GM12801 (cell line): ENCODE data around the gene TMEM223.

Source experiments
- TF ChIP-seq, protein P1 (sequence below): IDR thresholded peaks from one replicate; pipeline ENCODE4 v1.5.1; 2011; ENCODE audit warnings: control low read depth; ENCODE audit not compliant: insufficient read length; ENCODE audit errors: extremely low read depth

TMEM223 gene

GRCh38 chr11:62789576-62789975 is 2.2 kb downstream of the TMEM223 start:
- TF ChIP-seq, protein P1, sequence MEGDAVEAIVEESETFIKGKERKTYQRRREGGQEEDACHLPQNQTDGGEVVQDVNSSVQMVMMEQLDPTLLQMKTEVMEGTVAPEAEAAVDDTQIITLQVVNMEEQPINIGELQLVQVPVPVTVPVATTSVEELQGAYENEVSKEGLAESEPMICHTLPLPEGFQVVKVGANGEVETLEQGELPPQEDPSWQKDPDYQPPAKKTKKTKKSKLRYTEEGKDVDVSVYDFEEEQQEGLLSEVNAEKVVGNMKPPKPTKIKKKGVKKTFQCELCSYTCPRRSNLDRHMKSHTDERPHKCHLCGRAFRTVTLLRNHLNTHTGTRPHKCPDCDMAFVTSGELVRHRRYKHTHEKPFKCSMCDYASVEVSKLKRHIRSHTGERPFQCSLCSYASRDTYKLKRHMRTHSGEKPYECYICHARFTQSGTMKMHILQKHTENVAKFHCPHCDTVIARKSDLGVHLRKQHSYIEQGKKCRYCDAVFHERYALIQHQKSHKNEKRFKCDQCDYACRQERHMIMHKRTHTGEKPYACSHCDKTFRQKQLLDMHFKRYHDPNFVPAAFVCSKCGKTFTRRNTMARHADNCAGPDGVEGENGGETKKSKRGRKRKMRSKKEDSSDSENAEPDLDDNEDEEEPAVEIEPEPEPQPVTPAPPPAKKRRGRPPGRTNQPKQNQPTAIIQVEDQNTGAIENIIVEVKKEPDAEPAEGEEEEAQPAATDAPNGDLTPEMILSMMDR: no peak

DNA sequence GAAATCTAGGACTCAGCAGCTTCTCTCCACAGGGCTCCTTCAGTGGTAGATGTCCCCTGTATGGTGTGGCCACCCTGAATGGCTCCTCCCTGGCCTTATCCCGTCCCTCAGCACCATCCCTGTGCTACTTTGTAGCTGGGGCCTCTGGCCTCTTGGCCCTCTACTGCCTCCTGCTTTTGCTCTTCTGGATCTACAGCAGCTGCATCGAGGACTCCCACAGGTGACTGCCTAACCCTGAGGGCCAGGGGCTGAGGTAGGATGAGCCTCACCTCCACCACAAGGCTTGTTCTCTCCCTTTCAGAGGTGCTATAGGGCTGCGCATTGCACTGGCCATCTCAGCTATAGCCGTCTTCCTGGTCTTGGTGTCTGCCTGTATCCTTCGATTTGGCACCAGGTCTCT is 2.8 kb downstream of the TMEM223 start:
- TF ChIP-seq, protein P1: no peak

DNA sequence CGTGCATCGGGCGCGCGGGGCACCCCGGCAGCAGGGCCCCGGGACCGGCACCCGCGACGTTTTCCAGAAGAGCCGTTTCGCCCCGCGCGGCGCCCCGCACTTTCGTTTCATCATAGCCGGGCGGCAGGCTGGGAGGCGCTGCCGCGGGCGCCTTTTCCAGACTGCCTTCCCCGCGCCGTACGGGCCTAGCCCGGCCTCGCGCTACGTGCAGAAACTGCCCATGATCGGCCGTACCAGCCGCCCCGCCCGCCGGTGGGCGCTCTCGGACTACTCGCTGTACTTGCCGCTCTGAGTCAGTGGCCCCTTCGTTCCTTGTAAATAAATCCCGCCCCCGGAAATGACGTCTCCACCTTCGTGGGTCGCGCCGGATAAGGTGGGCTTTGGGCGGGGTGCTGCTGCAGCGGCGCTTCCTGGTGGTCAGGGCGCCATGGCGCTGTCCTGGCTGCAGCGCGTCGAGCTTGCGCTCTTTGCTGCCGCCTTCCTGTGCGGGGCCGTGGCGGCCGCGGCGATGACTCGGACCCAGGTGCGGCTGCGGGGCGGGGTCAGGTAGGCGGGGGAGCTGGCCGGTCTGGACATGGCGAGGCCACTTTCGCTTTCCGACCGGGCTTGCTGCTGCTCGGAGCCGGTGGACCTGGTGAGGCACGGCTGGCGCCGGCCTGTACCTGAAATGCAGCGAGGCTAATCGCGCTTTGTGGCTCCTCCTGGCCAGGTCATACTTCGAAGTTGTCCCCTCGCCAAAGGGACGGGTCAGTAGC is 4.6 kb downstream of the TMEM223 start, which contains the start of gene TMEM179B:
TSS of gene TMEM179B (plus strand) at position 398 of the 755 bp plus-strand sequence. CDS start at position 428, 30 bp downstream.
- TF ChIP-seq, protein P1: no peak

GRCh38 chr11:62786318-62787004 is 5.3 kb downstream of the TMEM223 start:
- TF ChIP-seq, protein P1: peak; percentile 19

DNA sequence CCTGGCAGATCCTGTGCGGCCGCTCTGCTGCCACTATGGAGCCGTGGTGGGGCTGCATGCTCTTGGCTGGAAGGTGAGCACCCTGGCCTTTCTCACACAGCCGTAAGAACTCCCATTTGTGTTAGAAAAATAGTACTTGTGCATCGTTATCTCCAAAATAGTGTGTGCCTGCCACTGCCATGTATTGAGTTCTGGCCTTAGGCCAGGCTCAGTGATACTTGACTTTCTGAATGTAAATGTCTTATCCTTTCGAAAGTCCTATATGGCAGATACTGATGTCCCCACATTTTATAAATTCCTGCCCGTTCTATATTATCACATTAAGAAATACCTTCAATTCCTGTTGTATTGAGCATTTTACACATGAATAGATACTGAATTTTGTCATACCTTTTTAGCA is 9.1 kb downstream of the TMEM223 start:
- TF ChIP-seq, protein P1: no peak

GRCh38 chr11:62778441-62778840 is 13.4 kb downstream of the TMEM223 start:
- TF ChIP-seq, protein P1: no peak

DNA sequence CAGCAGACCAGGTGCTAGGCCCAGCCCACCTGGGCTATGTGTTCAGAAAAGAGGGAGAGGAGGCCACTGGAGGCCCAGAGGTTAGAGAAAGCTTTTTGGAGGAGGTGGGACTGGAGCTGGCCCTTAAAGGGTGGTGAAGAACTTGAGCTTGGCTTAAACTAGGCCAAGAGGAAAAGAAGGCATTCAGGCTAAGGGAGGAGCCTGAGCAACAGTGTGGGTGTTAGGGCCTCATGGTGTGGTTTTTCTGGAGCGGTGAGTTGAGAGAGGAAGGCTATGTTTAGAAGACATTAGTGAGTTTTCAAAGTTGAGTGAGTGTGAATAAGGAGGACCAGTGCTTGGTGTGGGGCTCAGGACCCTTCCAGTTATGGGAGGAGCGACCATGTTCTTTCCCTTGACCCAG is 14.4 kb downstream of the TMEM223 start:
- TF ChIP-seq, protein P1: no peak
